Tibial nerve (tissue), 3 donors: Measurements from ENCODE around the gene SLC38A7.

Source experiments
- CTCF ChIP-seq, 5 experiments: fragments of 200-600 bp in 3 of 5; fragments of 450-650 bp in 2 of 5; sonication (generic) in 3 of 5; IDR thresholded peaks; one replicate each; pipeline ENCODE4 v1.5.1; 2016 to 2019; ENCODE audit warnings: antibody characterized with exemption in 5 of 5, mild to moderate bottlenecking in 3 of 5, moderate library complexity in 2 of 5
- POLR2A ChIP-seq, 2 donors: fragments of 450-650 bp; IDR thresholded peaks; one replicate each; pipeline ENCODE4 v1.6.1; 2017; ENCODE audit warnings: antibody characterized with exemption in 2 of 2, mild to moderate bottlenecking in 2 of 2, moderate library complexity in 2 of 2

GRCh38 chr16:58678269-58678668 is 6.3 kb downstream of the SLC38A7 start:
- TF ChIP-seq CTCF (IDR thresholded peaks at IDR 0.05): no peak
- no peak for TF ChIP-seq POLR2A (IDR thresholded peaks at IDR 0.05)
